Natural killer cell (primary cell): Measurements from ENCODE around the gene ERP27. TPM values are rescaled to one million over a fixed set of nuclear protein-coding genes. Genes with fewer than 3 reads are reported as not detected.

Source experiments
- ATAC-seq, 3 donors: fragments of 150-1000 bp in 2 of 3; fragments of 200-7000 bp in 1 of 3; cut with Tn5 transposase; 1 replicate in 1 of 3; 2 replicates in 2 of 3; pipeline ENCODE4 v1.10.0; 2021; ENCODE audit warnings: mild to moderate bottlenecking in 2 of 3, moderate library complexity in 2 of 3
- DNase-seq, 2 donors: peaks; one replicate each; pipeline versions ENCODE4 v3.0.0 to v3.0.0-alpha.2; 2013 to 2021; ENCODE audit warnings: mixed read lengths in 1 of 2
- H3K27ac ChIP-seq: one replicate; pipeline ENCODE4 v1.5.1; 2013; ENCODE audit warnings: mild to moderate bottlenecking, low read length
- H3K27me3 ChIP-seq: one replicate; pipeline ENCODE4 v1.6.1; 2013; ENCODE audit warnings: low read length; ENCODE audit not compliant: control insufficient read depth, insufficient read depth
- H3K36me3 ChIP-seq: one replicate; pipeline ENCODE4 v1.6.1; 2013; ENCODE audit warnings: low read length; ENCODE audit not compliant: control insufficient read depth, insufficient read depth
- H3K4me1 ChIP-seq: one replicate; pipeline ENCODE4 v1.6.1; 2013; ENCODE audit warnings: low read length; ENCODE audit not compliant: control insufficient read depth, insufficient read depth
- H3K4me3 ChIP-seq: one replicate; pipeline ENCODE4 v1.5.1; 2013; ENCODE audit warnings: low read length
- H3K9me3 ChIP-seq: one replicate; pipeline ENCODE4 v1.6.1; 2013; ENCODE audit warnings: low read length; ENCODE audit not compliant: control insufficient read depth, insufficient read depth
- H3K27ac Mint-ChIP-seq, 2 donors: one replicate each; pipeline ENCODE4 v1.8.0; 2022; ENCODE audit warnings: mild to moderate bottlenecking in 2 of 2, mixed read lengths in 2 of 2, moderate library complexity in 1 of 2
- H3K27me3 Mint-ChIP-seq, 2 donors: one replicate each; pipeline ENCODE4 v1.8.0; 2022; ENCODE audit warnings: low read depth in 2 of 2, mixed read lengths in 2 of 2
- H3K36me3 Mint-ChIP-seq: one replicate; pipeline ENCODE4 v1.8.0; 2022; ENCODE audit warnings: mixed read lengths
- H3K4me1 Mint-ChIP-seq, 2 donors: one replicate each; pipeline ENCODE4 v1.8.0; 2022; ENCODE audit warnings: mixed read lengths in 2 of 2
- H3K4me3 Mint-ChIP-seq: one replicate; pipeline ENCODE4 v1.8.0; 2022; ENCODE audit warnings: mild to moderate bottlenecking, moderate library complexity, mixed read lengths
- H3K9me3 Mint-ChIP-seq, 2 donors: one replicate each; pipeline ENCODE4 v1.8.0; 2022; ENCODE audit warnings: mixed read lengths in 2 of 2
- whole genome bisulfite sequencing: methylation state at CpG from one replicate; pipeline ENCODE4 v1.1.7; 2013; ENCODE audit warnings: missing lambda C conversion rate; ENCODE audit not compliant: insufficient coverage; 5-methylcytosine and 5-hydroxymethylcytosine counted together
- intact Hi-C: fragments of 100-400 bp; cut with micrococcal nuclease; formaldehyde crosslinking; loops from one replicate; pipeline ENCODE4 v1.14.2; 2022
- total RNA-seq, 4 donors: library from RNA; stranded (reverse); fragments of 120-200 nt in 1 of 4; gene quantifications; one replicate each; pipeline versions ENCODE4 v1.2.3 to v1.2.4, GENCODE V29; 2013 to 2022
- TF ChIP-seq, protein P1 (sequence below): fragments of 200-600 bp; IDR thresholded peaks from one replicate; pipeline ENCODE4 v1.8.0; 2022; ENCODE audit warnings: antibody characterized with exemption

ERP27 gene
- total RNA-seq, 3 donors from 2014 or later (not counting 1 experiment from before 2014, with no cell fraction given) = 9.8 to 15.2 (median 12.3) TPM

DNA sequence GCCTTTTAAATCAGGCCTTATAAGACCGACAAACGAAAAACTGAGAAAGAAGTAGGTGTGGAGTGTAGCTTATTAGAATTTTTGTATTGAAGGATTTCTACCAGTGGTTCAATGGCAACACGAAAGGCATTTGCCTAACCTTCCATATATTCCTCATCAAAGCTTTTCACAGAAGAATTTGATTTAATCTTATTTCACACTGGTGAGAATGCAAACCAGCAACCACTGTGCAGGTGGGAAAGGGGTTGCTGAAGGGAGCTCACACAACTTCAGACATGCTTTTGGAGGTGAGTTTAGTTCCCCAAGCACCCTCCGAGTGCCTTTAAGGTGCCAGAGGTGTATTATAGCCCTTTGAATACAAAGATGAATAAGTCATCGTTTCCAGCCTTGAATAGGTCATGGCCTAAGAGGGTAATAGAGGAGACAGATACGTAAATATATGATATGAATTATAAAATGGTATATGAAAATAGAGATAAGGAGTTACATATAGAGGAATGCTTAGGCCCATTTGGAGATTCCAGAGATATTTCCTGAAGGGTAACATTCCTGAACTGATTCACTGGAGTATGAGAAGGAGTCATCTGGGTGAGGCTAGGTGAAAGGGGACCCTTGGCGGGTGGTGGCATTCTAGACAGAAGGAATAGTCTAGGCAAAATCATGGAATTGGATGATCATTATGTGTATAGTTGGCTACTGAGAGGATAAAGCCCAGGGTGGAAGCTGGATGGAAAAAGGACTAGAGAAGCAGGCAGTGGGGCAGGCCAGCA is 6.4 kb downstream of the ERP27 start:
- no peaks in the 10 kb centered on the region for H3K9me3 ChIP-seq
- H3K27ac ChIP-seq = no peak overlapping the region
- ATAC-seq (no peak), DNase-seq (no peak)
- H3K27me3 Mint-ChIP-seq = no peaks in the 10 kb centered on the region
- H3K4me1 Mint-ChIP-seq = peaks cover 6 to 7% of the 10 kb centered on the region in 2 donors
- intact Hi-C loops = no loop called here
- TF ChIP-seq, protein P1, sequence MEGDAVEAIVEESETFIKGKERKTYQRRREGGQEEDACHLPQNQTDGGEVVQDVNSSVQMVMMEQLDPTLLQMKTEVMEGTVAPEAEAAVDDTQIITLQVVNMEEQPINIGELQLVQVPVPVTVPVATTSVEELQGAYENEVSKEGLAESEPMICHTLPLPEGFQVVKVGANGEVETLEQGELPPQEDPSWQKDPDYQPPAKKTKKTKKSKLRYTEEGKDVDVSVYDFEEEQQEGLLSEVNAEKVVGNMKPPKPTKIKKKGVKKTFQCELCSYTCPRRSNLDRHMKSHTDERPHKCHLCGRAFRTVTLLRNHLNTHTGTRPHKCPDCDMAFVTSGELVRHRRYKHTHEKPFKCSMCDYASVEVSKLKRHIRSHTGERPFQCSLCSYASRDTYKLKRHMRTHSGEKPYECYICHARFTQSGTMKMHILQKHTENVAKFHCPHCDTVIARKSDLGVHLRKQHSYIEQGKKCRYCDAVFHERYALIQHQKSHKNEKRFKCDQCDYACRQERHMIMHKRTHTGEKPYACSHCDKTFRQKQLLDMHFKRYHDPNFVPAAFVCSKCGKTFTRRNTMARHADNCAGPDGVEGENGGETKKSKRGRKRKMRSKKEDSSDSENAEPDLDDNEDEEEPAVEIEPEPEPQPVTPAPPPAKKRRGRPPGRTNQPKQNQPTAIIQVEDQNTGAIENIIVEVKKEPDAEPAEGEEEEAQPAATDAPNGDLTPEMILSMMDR = no peak
- H3K4me3 Mint-ChIP-seq = no peak overlapping the region
- H3K4me3 ChIP-seq = no peak overlapping the region
- peak overlapping the region; percentile 3 to 4 for H3K27ac Mint-ChIP-seq
- no peaks in the 10 kb centered on the region for H3K4me1 ChIP-seq
- H3K9me3 Mint-ChIP-seq = no peaks in the 10 kb centered on the region
- peaks cover 2% of the 10 kb centered on the region for H3K36me3 Mint-ChIP-seq
- peaks cover 74% of the 10 kb centered on the region for H3K36me3 ChIP-seq
- WGBS = 99% methylated on average over 4 of the region's 7 CpGs
- no peaks in the 10 kb centered on the region for H3K27me3 ChIP-seq

DNA sequence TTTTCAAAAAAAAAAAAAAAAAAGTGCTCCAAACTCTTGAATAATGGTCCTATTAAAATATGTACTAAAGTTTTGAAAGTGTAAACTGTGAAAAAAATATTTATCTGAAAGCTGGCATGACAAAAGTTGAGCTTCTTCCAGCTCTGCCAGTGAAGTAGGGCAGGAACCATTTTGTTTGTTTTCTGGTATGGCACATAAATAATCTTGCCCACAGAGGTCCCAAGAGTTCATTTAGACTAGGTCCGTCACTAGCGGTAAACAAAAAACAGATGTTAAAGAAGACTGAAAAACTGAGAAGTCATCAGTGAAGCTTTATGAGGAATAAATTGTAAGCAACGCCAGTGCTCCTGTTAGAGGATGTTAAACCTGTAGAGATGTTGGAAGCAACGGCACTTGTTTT is 7.0 kb downstream of the ERP27 start:
- Mint-ChIP-seq H3K9me3 (no peaks in the 10 kb centered on the region), H3K27me3 (no peaks in the 10 kb centered on the region), H3K4me3 (no peak overlapping the region), H3K36me3 (no peaks in the 10 kb centered on the region), H3K4me1 (peaks cover under 1 to 3% of the 10 kb centered on the region in 2 donors), H3K27ac (no peak overlapping the region)
- ATAC-seq = no peak
- 94% methylated on average over 4 of the region's 4 CpGs for WGBS
- H3K27ac ChIP-seq = no peak overlapping the region
- H3K36me3 ChIP-seq = peaks cover 69% of the 10 kb centered on the region
- intact Hi-C loops = no loop called here
- TF ChIP-seq, protein P1 = no peak
- H3K4me3 ChIP-seq = no peak overlapping the region
- H3K27me3 ChIP-seq = no peaks in the 10 kb centered on the region
- H3K9me3 ChIP-seq = no peaks in the 10 kb centered on the region
- DNase-seq = no peak
- no peaks in the 10 kb centered on the region for H3K4me1 ChIP-seq

DNA sequence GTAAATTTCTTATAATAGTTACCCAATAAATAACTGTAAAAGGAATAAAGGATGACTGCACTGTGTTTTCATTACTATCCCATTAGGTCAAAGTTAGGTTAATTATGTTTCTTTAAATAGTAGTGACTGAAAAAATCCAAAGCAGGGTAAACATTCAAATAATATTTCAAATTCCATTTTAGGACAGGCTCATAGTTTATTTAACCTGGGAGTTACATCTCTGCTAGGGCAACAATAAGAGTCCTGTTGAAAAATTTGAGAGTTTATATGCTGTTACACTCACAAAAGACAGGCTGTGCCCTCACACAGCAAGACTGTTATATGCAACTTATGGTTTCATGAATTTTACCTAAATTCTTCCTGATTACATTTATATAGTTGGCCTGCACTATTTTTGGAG is 8.0 kb downstream of the ERP27 start:
- H3K9me3 ChIP-seq = no peaks in the 10 kb centered on the region
- Mint-ChIP-seq H3K27me3 (no peaks in the 10 kb centered on the region), H3K9me3 (no peaks in the 10 kb centered on the region), H3K4me1 (peaks cover 0 to 3% of the 10 kb centered on the region in 2 donors), H3K4me3 (no peak overlapping the region), H3K27ac (peak overlapping the region in 1 of 2 donors; percentile 30), H3K36me3 (no peaks in the 10 kb centered on the region)
- H3K36me3 ChIP-seq = peaks cover 63% of the 10 kb centered on the region
- no peak overlapping the region for H3K4me3 ChIP-seq
- no peak overlapping the region for H3K27ac ChIP-seq
- no peak for ATAC-seq
- TF ChIP-seq, protein P1 = no peak
- H3K4me1 ChIP-seq = no peaks in the 10 kb centered on the region
- no peak for DNase-seq
- intact Hi-C loops = no loop called here
- no peaks in the 10 kb centered on the region for H3K27me3 ChIP-seq

DNA sequence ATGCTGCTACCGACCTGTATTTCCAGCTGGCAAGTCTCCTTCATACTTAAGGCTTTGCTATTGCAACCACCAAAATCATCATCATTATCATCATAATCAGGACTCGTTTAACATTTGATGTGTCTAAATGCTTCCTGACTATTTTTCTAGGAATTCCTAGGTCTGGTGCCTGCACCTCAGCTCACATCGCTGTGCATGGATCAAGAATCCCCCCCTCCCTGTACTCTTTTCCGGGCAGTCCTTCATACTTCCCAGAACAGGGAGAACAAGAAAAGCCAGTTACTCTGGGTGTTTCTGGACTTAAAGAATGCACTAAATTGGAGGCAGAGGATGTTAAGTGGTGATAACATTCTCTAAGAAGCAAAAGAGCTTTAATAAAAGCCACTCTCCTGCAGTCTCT is 9.4 kb downstream of the ERP27 start:
- ATAC-seq (no peak), DNase-seq (no peak)
- no peak overlapping the region for H3K27ac ChIP-seq
- no peaks in the 10 kb centered on the region for H3K4me1 ChIP-seq
- WGBS = 99% methylated on average over 4 of the region's 4 CpGs
- no peak overlapping the region for H3K4me3 Mint-ChIP-seq
- TF ChIP-seq, protein P1 = no peak
- H3K9me3 ChIP-seq = no peaks in the 10 kb centered on the region
- no peaks in the 10 kb centered on the region for H3K27me3 ChIP-seq
- H3K4me1 Mint-ChIP-seq = peaks cover 0 to 3% of the 10 kb centered on the region in 2 donors
- no peaks in the 10 kb centered on the region for H3K27me3 Mint-ChIP-seq
- H3K9me3 Mint-ChIP-seq = no peaks in the 10 kb centered on the region
- intact Hi-C loops = no loop called here
- H3K4me3 ChIP-seq = no peak overlapping the region
- H3K27ac Mint-ChIP-seq = no peak overlapping the region
- H3K36me3 Mint-ChIP-seq = no peaks in the 10 kb centered on the region
- peaks cover 54% of the 10 kb centered on the region for H3K36me3 ChIP-seq
